HG02981 (cell line): ENCODE measurements around the gene ZNF850.

ENCODE experiments used
- ATAC-seq: cut with Tn5 transposase; IDR thresholded peaks from one replicate; pipeline ENCODE4 v1.9.1; 2021; ENCODE audit warnings: mild to moderate bottlenecking, moderate library complexity; ENCODE audit not compliant: unreplicated experiment

Gene ZNF850

DNA sequence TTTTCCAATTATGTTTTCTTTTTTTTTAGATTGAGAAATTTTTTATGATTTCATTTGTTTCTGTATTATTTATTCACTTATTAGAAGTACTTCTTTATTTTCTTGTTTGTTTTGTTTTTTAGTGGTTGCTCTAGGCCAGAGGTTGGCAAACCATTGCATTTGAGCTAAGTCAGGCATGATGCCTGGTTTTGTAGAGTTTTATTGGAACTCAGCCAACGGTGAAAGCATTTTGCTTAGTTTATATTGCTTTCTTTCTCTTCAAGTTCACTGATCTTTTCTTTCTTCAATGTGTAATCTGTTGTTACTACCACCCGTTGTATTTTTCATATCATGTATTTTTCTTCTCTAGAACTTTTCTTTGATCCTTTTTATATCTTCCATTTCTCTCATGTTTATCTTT lies 65.5 kb downstream of the ZNF850 start:
- ATAC-seq: no peak

DNA sequence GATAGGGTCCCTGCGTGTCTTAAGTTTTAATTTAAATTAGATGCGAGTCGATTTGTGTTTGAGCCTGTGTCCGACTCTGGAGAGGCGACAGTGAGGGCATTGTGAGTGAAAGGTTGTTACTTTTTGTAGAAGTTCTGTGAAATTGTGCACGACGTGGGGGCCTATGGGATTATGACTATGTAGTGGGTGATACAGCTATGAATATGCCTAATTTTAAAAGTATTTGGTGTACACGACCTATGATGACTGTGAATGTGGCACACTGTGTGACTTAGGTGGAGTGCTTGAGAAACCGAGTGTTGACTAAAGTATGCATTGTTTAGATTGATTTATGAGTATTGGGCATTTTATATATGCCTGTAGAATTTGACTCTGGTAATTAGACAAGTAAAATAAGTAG lies 84.5 kb downstream of the ZNF850 start:
- no peak for ATAC-seq

DNA sequence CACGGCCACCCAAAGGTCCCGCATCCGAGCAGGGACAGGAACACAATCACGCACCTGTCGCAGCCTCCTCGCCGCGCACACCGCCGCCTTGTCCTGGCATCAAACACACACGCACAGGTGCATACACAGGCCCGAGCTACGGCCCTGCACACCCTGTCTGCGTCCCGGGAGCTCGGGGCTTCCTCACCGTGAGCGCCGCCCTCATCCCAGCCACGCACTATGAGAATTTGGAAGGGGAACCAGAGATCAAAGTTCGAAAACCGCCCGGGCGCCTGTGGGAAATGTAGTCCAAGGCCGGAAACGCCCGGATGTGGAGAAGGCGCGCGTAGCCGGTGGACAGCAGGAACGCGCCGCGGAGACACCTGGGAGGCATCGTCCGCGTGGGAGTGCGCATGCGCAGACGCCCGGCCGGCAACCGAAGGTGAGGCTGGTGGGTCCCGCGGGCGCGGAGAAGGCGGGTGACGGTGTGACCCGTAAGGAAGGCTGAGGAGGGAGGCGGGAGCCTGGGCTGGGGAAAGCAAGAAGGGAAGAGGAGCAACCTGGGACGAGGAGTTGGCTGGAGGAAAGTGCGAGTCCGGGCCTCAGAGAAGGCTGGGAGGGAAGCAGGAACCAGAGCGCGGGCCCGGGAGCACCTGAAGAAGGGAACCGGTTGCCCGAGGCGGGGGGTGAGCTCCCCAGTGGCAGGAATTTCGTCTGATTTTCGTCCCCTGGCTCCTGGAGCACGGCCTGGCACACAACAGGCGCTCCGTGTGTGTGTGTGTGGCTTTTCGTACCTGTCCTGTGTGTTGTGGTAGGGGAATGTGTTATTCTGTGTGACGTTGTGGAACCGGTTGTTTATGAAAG lies 85.2 kb downstream of the ZNF850 start, which contains the start of gene ZNF567:
Gene ZNF567 (plus strand): TSS at position 399 of the 843 bp plus-strand sequence. CDS start 7,256 bp downstream, outside the sequence.
- ATAC-seq: peak; percentile 93

DNA sequence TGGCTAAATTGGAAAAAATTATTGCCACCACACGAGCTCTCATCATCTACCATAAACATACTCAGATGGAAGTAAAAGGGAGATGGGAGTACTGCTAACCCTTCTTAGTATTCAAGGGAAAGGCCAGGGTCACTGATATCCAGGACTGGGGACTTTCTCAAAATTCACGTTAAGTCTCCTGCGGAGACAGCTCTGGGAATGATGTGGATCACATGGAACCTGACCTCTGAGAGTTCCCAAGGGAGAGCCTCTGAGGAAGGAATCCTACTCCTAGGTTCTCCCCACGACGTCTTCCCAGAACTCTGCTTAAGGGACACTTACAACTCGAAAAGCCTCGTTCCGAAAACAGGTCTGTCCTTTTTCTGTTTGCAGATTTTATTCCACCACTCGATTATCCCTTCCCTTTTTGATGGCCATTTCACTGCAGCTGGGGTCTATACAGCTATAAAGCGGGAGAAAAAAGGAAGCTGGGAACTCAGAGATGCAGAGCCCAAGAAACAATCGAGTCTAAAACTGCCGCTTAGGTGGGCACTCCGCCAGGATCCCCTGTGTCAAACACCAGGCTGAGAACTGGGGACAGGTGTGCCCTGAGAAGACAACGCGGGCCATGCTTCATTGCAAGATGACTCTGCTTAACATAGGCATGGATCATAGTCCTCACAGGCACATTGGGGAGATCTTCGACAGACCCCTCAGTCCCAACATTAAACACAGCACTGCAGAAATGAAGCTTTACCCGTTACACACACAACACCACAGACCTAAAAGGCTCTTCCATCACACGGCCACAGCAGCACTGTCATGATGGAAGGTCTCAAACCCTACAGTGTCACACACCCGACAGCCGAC lies 86.0 kb downstream of the ZNF850 start:
- peak; percentile 10 for ATAC-seq

DNA sequence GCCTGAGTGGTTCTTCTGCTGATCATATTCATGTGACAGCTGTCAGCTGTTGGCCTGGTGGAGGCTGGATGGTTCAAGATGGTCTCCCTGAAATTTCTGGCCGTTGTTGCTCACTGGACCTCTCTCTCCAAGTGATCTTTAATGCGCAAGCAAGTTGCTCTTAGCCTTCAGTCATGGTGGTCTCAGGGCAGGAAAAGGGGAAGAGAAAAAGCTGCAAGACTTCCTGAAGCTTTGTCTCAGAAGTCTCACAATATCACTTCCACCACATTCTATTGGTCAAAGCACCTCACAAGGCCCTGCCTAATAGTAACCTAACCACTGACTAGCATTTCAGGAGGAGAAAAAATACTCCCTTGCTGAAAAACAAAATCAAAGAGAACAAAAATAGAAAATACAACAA lies 86.8 kb downstream of the ZNF850 start:
- no peak for ATAC-seq

DNA sequence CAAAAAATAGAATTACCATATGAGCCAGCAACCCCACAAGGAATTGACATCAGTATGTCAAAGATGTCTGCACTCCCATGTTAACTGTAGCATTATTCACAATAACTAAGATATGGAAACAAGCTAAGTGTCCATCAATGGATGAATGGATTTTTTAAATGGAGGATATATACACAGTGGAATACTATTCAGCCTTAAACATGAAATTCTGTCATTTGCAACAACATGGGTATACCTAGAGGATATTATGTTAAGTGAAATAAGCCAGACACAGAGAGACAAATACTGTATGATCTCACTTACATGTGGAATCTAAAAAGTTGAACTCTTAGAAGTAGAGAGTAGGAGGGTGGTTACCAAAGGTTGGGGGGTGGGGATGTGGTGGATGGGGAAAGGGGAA lies 93.2 kb downstream of the ZNF850 start:
- no peak for ATAC-seq

DNA sequence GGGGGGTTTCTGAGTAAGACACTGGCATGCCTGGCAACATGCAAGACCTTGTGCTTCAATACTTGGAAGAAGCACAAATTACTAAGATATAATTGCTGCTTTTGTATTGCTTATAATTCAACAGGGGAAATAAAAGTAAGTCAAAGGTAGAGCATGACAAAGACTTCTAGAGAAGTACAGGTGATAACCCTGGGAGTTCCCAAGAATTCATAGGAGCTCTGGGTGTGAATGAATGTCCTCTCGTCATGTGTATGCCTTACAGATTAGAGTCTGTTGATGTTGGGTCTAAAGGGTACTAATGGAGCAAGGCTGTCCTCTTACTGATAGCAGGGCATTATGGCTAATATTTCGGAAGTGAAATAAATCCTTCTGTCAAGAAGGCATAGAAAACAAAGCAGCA lies 98.4 kb downstream of the ZNF850 start:
- ATAC-seq: no peak

DNA sequence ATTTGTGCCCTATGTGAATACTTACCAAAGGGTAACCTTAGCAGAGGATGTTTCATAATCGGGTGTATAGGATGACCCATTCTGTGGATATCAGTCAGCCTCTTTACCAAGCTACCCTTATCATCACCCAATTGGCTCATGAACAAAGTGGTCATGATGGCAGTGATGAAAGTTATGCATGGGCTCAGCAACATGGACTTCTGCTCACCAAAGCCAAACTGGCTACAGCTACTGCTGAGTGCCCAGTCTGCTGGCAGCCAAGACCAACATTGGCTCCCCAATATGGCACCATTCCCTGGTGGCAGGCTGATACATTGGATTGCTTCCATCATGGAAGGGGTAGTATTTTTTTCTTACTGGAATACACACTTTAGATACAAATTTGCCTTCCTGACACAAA lies 100.2 kb downstream of the ZNF850 start:
- no peak for ATAC-seq

DNA sequence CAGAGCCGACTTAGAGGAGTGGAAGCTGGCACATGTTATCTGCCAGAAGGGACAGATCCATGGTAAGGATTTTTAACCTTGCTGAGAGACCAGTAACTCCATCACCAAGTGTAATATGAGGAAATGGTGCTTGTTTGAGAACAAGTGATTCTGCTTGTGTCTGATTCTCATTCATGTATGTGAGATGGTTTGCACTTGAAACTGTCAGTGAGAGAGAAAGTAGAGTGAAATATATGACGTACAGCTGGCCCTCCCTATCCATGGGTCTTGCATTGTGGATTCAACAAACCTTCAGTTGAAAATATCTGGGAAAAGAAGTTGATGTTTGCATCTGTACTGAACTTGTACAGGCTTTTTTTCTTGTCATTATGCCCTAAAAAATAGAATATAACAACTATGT lies 104.0 kb downstream of the ZNF850 start:
- no peak for ATAC-seq

DNA sequence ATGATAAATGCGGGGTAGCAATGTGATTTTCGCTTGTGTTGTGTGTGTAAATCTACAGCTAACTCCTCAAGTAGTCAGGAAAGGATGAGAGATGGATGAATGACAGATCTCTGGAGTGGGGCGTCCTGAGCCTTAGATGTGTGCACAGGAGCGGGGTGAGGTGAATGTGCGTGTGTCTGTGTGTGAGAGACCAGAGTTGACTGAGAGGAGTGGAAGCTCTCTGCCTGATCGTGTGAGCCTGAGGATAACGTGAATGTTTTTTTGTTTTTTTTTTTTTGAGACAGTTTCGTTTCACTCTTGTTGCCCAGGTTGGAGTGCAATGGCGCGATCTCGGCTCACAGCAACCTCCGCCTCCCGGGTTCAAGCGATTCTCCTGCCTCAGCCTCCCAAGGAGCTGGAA lies 106.8 kb downstream of the ZNF850 start:
- ATAC-seq: no peak
